Measurements from ENCODE around the gene ATP4B.

ATP4B gene

DNA sequence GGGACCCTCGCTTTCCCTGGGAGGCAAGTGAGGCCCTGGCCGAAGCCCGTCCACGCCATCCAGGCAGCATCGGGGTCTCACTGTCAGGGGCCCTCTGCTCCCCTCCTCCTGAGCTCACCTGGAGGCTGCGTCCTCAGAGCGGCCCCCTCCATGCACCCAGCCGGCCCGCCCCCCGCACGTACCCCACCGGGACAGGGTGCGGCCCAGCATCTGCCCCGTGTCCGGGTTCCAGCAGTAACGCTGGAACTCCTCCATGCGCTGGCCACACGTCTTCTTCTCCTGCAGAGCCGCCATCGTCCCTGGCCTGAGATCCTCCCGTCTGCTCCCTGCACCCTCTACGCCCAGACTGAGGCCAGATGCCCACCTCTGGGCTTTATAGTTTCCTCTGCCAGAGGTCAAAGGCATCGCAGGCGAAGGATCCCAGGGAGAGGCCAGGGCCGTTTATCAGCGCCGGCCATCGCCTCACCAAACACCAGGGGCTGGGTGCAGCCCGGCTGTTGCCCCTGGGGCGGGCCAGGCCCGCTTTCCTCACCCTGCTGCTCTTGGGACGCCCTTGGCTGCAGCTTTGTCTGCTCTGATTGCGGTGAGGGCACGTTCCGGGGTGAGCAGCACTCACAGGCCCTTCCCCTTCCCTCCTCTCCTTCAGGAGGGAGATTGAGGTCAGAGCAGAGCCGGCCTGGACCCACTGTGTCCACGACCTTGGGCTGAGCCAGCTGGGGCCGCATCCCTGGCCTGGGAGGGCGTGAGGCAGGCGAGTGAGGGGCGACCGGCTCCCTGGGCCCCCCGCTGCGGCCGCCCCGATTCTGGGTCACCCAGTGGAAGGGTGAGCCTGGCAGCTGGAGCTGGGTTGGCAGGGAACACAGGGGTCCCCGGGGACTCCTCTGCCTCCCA is at the start of gene ATP4B:
TSS of gene ATP4B (minus strand) at position 348 of the 891 bp plus-strand sequence. CDS start at position 294, 54 bp downstream.
- no peak within 1 kb of the TSS for H3K4me3 ChIP-seq (ENCODE audit: low read depth, low read length)
- DNase-seq (ENCODE audit: low read depth, low spot score) = no peak
- TF ChIP-seq, protein P1, sequence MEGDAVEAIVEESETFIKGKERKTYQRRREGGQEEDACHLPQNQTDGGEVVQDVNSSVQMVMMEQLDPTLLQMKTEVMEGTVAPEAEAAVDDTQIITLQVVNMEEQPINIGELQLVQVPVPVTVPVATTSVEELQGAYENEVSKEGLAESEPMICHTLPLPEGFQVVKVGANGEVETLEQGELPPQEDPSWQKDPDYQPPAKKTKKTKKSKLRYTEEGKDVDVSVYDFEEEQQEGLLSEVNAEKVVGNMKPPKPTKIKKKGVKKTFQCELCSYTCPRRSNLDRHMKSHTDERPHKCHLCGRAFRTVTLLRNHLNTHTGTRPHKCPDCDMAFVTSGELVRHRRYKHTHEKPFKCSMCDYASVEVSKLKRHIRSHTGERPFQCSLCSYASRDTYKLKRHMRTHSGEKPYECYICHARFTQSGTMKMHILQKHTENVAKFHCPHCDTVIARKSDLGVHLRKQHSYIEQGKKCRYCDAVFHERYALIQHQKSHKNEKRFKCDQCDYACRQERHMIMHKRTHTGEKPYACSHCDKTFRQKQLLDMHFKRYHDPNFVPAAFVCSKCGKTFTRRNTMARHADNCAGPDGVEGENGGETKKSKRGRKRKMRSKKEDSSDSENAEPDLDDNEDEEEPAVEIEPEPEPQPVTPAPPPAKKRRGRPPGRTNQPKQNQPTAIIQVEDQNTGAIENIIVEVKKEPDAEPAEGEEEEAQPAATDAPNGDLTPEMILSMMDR (IDR thresholded peaks at IDR 0.05; ENCODE audit: low read depth, low read length) = no peak
- in situ Hi-C loops (cut with HindIII; ENCODE audit: low sequenced_read_pairs) = no loop called here

DNA sequence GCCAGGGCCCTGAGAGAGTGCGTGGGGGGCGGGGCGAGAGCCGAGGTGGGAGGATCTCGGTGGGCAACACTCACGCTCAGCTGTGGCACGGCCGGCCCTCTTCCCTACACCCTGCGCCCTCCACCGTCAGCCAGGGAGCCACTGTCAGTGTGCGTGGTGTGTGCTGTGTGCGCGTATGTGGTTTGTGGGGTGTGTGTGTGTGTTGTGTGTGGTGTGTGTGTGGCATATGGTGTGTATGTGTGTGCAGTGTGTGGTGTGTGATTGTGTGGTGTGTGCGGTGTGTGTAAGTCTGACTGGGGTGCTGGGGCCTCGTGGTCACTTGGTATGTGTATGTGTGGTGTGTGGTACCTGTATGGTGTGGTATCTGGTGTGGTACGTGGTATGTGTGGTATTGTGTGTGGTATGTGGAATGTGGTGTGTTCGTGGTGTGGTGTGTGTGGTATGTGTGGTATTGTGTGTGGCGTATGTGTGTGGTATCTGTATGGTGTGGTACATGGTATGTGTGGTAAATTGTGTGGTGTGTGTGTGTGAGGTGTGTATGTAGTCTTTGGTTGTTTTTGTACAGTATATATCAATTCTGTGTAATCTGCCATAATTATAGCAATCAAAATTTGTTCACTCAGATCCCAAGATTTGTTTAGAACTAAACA is 14.1 kb upstream of the ATP4B start:
- TF ChIP-seq, protein P1 (IDR thresholded peaks at IDR 0.05; ENCODE audit: low read depth, low read length) = no peak
- no peak for DNase-seq (ENCODE audit: low read depth, low spot score)
- in situ Hi-C loops (cut with HindIII; ENCODE audit: low sequenced_read_pairs) = no loop called here
- no peak overlapping the region for H3K4me3 ChIP-seq (ENCODE audit: low read depth, low read length)

DNA sequence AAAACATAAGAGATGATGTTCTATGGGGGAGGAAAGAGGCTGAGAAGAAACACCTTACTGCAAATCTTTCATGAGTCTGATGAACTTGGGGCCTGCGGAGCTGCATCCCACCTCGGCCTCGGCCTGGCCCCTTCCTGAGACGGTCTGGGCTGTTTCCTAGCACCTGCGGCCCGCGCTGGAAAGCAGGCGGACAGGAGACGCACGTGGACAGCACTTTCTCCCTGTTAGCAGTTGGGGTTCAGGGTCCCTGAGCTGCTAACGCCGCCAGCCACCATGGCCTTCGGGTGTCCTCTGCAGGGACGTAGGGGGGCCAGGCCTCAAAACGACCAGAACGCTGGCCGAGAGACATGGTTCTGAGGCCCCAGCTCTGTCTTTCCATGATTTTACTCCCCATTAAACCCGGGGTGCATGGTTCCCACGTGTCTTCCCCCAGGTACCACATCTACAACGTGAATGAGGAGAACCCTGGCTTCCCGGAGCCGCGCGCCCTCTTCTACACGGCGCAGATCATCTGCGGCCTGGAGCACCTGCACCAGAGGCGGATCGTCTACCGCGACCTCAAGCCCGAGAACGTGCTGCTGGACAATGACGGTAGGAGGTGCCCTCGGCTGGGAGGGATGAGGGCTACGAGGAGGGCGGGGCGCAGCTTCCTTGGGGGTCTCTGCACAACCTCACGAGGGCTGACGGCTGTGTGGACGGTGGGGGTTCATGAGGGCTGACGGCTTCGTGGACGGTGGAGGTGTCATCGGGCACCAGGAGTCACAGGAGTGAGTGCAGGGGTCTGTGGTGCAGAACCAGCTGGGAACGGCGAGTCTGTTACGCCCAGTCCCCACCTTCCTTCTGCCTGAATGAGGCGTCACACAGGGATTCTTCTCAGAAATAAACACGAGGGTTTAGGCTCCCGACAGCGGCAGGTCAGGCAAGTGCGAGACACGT is 13.3 kb upstream of the ATP4B start:
- no peak for DNase-seq (ENCODE audit: low read depth, low spot score)
- in situ Hi-C loops (cut with HindIII; ENCODE audit: low sequenced_read_pairs) = no loop called here
- no peak overlapping the region for H3K4me3 ChIP-seq (ENCODE audit: low read depth, low read length)
- TF ChIP-seq, protein P1 (IDR thresholded peaks at IDR 0.05; ENCODE audit: low read depth, low read length) = no peak

DNA sequence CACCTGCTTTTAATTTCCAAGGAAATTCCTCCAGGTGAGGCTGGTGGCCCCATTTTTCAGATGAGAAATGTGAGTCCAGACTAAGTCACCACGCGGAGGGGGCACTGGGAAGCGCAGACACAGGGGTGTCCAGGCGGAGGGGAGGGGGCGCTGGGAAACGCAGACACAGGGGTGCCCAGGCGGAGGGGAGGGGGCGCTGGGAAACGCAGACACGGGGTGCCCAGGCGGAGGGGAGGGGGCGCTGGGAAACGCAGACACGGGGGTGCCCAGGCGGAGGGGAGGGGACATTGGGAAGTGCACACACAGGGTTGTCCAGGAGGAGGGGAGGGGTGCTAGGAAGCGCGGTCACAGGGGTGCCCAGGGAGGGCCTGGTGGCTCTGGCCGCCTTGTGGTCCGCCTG is 12.5 kb upstream of the ATP4B start:
- in situ Hi-C loops (cut with HindIII; ENCODE audit: low sequenced_read_pairs) = no loop called here
- DNase-seq (ENCODE audit: low read depth, low spot score) = no peak
- TF ChIP-seq, protein P1 (IDR thresholded peaks at IDR 0.05; ENCODE audit: low read depth, low read length) = no peak

DNA sequence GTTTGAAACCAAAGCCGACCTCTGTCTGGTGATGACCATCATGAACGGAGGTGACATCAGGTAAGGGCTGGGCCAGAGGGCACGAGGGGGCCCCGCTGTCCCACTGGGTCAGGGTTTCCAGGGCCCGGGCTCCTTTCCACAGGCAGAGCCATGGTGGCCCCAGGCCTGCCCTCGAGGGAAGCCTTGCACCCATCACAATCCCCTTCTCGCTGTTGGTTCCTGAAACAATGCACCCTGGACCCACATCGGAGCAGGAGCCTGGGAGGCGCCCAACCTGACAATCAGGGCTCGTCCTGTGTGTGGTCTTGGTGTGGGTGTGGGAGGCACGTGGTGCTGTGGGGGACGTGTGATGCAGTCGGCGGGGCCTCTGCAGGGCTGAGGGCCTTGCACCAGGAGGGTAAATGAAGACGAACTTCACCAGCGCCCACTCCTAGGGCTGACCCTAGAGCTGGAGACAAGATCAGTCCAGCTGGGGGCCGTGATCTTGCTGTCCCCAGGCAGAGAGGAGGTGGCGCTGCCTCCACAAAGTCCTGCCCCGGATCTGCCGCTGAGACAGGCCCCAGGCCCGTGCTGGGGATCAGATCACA is 11.8 kb upstream of the ATP4B start:
- TF ChIP-seq, protein P1 (IDR thresholded peaks at IDR 0.05; ENCODE audit: low read depth, low read length) = no peak
- H3K4me3 ChIP-seq (ENCODE audit: low read depth, low read length) = no peak overlapping the region
- DNase-seq (ENCODE audit: low read depth, low spot score) = no peak
- in situ Hi-C loops (cut with HindIII; ENCODE audit: low sequenced_read_pairs) = no loop called here

More for the DNA sequence above, 12.5 kb upstream of the ATP4B start:
- H3K4me3 ChIP-seq (ENCODE audit: low read depth, low read length) = no peak overlapping the region
